Activated CD4-positive, alpha-beta T cell treated with anti-CD3 and anti-CD28 coated beads, Interleukin-2, Interleukin-4, amounts not matched to agents 100 ng/mL and 50 ng/mL, durations not matched to agents 16 hours and 8 hours (primary cell): ENCODE measurements around the gene ZNF358.
"Not testable (repeated sequence)": the region's sequence is repeated elsewhere in the genome, so short reads cannot be mapped to it uniquely, and the experiment has no call there.

ENCODE experiments used
- DNase-seq: peaks from one replicate; pipeline ENCODE4 v3.0.0-alpha.2; 2020; ENCODE audit warnings: low spot score

The ZNF358 gene

DNA sequence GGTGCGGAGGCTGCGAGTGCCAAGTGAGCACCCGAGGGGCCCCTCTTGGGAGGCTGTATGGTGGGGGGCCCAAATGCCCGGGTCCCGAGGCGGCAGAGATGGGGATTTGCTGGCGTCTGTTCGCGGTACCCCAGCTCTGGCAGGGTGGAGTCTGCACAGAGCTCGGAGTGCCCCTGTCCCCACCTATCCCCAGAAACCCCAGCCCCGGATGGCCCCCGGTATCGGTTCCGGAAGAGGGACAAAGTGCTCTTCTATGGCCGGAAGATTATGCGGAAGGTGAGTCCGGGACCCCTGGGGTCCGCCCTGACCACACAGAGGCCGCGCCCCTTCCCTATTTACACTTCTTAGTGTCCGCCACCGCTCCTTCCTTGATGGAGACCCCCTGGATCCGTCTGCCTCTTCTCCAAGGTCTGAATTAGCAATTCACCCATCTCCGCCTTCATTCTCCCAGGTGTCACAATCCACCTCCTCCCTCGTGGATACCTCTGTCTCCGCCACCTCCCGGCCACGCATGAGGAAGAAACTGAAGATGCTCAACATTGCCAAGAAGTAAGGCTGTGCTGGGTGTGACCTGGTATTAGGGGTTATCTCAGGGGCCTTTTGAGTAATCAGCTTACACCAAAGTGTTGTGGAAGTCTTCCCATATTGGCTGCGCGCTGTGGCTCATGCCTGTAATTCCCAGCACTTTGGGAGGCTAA, 20.2 kb downstream of the ZNF358 start:
- no peak for DNase-seq

DNA sequence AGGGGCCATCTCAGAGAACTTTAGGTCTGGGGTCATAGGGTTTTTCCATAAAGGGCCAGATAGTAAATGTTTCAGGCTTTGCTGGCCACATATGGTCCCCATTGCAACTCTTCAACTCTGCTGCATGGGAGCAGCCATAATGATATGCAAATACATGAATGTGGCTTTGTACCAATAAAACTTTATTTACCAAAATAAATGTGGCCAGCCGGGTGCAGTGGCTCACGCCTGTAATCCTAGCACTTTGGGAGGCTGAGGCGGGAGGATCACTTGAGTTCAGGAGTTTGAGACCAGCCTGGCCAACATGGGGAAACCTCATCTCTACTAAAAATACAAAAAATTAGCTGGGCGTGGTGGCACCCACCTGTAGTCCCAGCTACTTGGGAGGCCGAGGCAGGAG, 23.1 kb downstream of the ZNF358 start:
- DNase-seq = not testable (repeated sequence)

DNA sequence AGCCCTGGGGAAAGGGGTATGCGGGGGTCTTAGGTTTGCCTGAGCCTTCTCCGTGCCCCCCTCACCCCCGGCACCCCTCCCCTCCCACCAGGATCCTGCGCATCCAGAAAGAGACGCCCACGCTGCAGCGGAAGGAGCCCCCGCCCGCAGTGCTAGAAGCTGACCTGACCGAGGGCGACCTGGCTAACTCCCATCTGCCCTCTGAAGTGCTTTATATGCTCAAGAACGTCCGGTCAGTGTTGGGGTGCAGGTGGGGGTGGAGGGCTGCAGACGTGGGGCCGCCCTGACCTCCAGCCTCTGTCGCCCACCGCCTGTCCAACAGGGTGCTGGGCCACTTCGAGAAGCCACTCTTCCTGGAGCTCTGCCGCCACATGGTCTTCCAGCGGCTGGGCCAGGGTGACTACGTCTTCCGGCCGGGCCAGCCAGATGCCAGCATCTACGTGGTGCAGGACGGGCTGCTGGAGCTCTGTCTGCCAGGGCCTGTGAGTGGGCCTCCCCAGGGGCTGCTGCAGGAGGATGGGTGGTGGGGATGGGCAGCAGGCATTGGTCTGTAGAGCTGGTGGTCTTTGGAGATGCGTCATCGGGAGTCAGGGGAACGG, 24.0 kb downstream of the ZNF358 start:
- no peak for DNase-seq

DNA sequence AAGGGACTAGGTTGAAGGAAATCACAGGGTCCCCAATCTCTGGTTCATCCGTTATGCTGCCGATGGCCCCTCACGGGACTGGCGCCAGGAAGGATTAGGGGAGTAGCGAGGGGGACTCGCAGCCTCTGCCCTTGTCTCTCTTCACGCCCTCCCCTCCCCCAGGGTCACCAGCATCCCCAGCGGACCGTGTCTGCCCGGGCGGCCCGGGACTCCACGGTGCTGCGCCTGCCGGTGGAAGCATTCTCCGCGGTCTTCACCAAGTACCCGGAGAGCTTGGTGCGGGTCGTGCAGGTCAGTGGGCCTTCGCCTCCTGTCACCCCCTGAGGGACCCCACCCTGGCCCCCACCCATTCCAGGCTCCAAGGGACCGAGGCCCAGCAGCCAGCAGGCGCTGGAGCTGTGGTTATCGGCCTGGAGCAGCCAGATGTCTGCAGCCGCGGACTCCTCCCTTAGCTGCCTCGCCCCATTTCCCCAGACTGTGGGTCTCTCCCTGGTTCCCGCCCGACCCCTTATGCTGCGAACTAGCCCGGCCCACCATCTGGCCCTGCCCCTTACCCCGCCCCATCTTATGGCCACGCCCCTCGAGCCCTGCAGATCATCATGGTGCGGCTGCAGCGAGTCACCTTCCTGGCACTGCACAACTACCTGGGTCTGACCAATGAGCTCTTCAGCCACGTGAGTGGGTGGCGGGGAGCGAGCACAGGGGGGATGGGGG, 25.0 kb downstream of the ZNF358 start:
- DNase-seq = peak; percentile 16

DNA sequence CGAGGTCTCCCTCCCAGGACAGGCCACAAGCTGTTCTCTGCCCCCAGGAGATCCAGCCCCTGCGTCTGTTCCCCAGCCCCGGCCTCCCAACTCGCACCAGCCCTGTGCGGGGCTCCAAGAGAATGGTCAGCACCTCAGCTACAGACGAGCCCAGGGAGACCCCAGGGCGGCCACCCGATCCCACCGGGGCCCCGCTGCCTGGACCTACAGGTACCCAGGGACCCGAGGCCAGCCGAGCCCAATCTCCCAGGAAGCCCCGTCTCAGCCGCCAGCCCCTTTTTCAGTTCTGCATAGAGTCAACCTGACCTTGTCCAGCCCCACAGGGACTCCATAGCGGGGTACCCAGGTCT, 25.5 kb downstream of the ZNF358 start:
- DNase-seq = no peak

DNA sequence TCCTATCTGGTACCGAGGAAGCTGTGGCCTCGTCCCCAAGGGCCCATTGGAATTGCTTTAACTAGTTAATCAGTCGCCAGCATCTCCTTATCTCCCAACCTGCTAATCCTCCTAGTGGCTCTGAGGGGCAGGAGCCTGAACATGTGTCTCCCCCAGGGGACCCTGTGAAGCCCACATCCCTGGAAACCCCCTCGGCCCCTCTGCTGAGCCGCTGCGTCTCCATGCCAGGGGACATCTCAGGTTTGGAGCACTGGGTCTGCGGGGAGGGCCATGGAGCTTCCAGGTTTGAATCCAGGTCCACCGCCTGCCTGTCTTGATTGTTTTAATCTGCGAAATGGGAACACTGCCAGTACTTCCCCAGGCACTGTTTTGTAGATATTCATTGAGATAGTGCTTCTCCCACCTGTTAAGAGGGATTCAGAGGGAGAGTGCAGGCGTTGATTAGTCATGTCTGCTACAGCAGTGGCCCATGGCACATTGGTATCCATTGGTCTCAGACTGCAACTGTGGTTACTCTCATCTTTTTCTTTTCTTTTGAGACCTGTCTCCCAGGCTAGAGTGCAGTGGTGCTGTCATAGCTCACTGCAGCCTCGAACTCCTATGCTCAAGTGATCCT, 26.0 kb downstream of the ZNF358 start:
- DNase-seq = no peak

DNA sequence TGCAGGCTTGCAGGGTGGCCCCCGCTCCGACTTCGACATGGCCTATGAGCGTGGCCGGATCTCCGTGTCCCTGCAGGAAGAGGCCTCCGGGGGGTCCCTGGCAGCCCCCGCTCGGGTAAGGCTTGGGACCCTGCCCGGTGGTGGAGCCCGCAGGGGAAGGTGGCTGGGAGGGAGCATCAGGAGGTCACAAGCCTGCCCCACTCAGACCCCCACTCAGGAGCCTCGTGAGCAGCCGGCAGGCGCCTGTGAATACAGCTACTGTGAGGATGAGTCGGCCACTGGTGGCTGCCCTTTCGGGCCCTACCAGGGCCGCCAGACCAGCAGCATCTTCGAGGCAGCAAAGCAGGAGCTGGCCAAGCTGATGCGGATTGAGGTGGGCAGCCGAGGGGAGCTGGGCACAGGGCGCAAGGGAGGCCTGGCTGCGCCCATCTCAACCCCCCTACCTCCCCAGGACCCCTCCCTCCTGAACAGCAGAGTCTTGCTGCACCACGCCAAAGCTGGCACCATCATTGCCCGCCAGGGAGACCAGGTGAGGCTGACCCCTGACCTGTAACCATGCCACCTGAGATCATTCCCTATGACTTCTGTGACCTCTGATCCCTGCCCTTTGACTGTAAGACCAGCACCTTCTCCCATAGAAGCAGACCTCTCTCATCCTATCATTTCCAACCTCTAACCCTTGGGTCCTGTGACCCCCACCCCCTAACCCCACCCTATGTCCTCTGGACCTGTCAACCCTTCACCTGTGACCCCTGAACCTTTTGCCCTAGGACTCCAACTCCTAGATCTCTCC, 26.8 kb downstream of the ZNF358 start:
- no peak for DNase-seq

DNA sequence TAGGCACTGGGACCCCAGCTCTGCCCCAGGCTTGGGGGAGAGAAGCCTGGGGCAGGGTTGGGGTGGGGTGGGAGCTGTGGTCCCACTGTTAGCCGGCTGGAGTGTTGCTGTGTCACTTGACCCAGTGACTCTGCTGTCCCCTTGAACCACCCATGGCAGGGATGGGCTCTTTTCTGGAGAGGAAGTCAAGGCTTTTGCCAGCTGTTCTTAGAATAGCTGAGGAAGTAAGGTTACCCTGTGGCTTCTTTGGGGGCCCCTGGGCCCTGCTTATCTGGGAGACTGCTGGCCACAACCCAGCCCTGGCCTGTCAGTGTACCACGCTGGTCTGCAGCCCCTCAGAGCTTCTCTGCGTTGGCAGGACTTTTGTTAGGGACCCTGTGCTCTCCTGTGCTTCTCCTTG, 28.7 kb downstream of the ZNF358 start:
- no peak for DNase-seq

DNA sequence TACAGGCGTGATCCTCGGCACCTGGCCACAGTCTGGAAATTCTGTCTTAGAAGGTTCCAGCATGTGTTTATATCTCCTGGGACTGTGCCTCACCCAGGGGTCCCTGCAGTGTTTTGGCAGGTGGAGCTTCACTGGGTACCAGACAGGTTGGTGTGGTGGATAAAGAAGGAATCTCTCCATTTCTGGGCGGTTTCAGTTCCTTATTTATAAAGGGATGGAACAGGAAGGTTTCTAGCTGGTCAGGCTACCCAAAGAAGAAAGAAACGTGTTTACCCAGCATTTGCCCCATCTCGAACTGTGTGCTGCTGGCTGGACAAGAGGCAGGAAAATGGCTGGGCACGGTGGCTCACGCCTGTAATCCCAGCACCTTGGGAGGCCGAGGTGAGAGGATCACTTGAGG, 29.4 kb downstream of the ZNF358 start:
- DNase-seq = no peak

DNA sequence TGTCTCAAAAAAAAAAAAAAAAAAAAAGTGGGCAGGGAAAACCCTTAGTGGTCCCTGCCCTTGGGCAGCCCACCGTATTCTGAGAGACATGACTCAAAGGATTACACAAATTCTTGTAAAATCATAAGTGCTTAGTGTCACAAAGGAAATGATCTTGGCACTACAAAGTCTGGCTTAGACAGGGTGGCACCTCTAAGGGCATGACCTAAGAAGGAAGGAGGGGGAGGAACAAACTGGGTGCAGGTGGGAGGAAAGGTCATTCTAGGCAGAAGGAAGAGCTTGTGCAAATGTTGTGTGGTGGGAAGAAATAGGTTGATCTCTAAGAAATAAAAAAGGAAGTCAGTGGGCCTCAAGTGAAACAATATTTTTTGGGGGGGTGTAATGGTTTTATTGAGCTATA, 30.0 kb downstream of the ZNF358 start:
- no peak for DNase-seq

DNA sequence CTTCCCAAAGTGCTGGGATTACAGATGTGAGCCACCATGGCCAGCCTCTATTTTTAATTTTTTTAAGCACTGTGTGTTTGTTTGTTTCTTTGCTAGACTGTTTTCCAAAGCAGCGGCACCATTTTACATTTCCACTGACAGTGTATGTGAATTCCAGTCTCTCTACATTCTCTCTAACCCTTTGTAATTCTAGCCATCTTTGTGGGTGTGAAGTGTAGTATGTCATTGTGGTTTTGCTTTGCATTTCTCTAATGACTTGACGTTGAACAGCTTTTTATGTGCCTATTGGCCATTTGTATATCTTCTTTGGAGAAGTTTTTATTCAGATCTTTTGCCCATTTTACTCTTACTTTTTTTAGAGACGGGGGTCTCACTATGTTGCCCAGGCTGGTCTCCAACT, 31.3 kb downstream of the ZNF358 start:
- peak; percentile 15 for DNase-seq

DNA sequence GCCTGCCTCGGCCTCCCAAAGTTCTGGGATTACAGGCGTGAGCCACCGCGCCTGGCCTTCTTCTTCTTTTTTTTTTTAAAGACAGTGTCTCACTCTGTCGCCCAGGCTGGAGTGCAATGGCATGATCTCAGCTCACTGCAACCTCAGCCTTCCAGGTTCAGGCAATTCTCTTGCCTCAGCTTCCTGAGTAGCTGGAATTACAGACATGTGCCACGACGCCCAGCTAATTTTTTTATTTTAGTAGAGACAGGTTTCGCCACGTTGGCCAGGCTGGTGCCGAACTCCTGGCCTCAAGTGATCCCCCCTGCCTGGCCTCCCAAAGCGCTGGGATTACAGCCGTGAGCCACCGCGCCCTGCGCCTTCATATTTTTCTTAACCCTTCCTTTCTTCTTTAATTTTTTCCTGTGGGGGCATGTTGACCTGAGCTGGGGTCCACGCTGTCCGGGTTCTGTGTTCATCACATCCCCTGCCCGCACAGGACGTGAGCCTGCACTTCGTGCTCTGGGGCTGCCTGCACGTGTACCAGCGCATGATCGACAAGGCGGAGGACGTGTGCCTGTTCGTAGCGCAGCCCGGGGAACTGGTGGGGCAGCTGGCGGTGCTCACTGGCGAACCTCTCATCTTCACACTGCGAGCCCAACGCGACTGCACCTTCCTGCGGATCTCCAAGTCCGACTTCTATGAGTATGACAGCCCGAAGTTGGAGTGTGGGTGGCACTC, 33.7 kb downstream of the ZNF358 start:
- no peak for DNase-seq

DNA sequence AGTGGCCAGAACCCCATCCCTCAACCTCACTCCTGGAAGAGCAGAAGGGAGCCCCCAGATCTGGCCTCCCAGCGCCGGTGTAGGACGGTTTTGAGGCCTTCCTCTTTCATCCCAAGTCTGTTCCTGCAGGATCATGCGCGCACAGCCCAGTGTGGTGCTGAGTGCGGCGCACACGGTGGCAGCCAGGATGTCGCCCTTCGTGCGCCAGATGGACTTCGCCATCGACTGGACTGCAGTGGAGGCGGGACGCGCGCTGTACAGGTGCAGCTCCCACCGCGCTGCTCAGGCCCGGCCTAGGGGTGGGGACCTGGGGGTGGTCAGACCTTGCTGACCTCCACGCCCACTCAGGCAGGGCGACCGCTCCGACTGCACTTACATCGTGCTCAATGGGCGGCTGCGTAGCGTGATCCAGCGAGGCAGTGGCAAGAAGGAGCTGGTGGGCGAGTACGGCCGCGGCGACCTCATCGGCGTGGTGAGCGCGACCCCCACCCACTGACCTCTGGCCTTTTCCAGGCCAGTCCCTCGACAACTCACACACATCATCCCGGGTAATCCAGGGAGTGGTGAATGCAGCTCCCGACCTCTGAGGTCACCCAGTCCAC, 34.4 kb downstream of the ZNF358 start:
- no peak for DNase-seq

DNA sequence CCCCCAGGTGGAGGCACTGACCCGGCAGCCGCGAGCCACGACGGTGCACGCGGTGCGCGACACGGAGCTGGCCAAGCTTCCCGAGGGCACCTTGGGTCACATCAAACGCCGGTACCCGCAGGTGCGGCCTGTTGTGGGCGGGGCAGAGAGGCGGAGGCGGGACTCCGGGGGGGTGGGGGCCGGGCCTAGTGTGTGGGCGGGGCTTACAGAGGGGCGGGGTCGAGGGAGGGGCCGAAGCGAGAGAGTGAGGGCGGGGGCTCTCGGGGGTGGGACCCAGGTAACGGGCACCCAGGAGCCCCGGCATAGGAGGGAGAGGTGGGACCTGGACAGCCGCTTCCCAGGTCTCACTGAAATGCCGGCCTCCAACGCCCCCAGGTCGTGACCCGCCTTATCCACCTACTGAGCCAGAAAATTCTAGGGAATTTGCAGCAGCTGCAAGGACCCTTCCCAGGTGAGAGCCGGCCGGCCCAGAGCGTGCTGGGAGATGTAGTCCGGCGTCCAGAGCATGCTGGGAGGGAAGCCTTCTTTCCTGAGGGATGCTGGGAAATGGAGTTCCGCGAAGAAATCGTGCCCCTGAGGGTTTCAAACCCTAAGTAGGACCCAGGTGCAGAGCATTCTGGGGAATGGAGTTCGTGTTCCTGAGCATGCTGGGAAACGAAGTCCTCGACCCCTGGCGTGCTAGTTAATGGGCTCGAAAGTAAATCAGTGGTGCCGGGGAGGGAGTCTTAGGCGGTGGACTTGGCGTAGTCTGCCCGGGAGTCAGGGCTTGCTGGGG, 35.3 kb downstream of the ZNF358 start:
- DNase-seq = peak; percentile 53

DNA sequence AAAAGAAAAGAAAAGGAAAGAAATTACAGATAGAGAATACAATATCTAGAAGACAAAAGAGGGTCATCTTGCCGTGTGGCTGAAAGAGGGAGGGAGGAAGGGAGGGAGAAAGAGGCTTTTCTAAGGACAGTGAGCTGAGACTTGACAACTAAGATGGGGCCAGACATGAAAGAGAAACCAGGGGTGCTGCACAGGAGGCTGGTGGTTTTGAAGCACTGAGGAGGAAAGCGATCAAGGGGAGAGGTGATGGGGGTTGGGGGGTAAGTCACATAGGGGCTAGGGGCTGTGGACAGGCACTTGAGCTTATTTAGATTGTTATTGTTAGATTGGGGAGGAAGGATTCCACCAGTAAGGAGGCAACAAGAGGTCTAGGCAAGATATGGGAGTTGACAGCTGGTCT, 36.9 kb downstream of the ZNF358 start:
- no peak for DNase-seq

DNA sequence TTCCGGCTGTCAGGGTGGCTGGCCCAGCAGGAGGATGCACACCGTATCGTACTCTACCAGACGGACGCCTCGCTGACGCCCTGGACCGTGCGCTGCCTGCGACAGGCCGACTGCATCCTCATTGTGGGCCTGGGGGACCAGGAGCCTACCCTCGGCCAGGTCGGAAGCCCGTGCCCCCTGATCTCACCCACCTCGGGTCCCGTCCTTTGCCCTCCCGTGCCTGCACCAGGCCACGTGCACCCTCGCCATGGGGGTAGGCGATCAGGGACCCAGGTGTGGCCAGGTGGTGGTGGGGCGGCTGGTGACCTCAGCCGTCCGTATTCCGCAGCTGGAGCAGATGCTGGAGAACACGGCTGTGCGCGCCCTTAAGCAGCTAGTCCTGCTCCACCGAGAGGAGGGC, 38.7 kb downstream of the ZNF358 start:
- no peak for DNase-seq

DNA sequence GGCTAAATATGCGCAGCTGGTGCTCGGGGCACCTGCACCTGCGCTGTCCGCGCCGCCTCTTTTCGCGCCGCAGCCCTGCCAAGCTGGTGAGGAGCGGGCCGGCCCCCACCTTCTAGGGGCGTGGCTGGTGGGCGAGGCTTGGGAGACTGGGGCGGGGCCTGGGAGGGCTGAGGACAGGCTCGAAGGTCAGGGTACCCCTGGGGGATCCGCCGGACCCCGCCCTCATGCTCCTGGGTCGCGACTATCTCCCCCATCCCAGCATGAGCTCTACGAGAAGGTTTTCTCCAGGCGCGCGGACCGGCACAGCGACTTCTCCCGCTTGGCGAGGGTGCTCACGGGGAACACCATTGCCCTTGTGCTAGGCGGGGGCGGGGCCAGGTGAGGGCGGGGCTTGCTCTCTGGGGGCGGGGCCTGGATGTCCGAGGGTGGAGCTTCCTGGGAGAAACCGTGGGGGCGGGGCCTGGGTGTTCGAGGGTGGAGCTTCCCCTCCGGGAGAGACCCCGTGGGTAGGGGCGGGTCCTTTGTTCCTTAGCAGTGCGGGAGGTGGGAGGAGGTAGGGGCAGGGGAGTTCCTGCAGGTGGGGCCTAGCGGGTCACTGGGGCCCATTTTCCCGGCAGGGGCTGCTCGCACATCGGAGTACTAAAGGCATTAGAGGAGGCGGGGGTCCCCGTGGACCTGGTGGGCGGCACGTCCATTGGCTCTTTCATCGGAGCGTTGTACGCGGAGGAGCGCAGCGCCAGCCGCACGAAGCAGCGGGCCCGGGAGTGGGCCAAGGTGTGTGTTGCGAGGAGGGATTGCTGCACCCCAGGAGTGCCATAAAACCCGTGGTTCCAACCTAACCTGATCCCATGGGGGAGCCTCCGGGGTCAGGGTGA, 39.3 kb downstream of the ZNF358 start:
- no peak for DNase-seq

DNA sequence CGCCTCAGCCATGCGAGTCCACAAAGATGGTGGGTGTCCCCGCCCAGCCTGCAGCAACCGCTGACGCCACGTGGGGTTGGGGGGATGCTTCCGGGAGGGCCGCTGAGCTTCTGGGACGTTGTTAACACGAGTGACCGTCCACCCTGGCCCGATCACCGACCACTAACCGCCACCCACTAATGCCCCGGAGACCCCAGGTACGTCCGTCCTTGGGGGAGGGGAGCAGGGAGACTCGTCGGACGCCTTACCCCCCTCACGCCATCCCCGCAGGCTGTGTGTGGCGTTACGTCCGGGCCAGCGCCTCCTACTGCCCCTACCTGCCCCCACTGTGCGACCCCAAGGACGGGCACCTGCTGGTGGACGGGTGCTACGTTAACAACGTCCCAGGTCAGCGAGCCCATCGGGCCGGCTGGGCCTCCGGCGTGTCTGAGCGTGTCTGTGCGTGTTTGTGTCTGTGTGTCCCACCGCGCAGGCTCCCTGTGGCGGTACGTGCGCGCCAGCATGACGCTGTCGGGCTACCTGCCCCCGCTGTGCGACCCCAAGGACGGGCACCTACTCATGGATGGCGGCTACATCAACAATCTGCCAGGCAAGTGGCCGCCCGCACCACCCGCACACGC, 40.9 kb downstream of the ZNF358 start:
- no peak for DNase-seq

DNA sequence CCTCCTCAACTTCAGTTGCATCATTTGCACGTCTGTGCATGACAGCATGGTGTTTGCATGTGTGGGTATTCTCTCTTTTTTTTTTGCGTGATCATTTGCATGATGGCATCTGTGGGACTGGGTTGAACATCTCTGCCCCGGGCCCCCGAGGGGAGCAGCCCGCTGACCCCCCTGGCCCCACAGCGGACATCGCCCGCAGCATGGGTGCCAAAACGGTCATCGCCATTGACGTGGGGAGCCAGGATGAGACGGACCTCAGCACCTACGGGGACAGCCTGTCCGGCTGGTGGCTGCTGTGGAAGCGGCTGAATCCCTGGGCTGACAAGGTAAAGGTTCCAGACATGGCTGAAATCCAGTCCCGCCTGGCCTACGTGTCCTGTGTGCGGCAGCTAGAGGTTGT, 42.8 kb downstream of the ZNF358 start:
- no peak for DNase-seq
